ENCODE measurements around the gene FN1.

- TF ChIP-seq CTCF (IDR thresholded peaks at IDR 0.05; ENCODE audit: extremely low read depth in 1 of 2, insufficient read depth in 1 of 2, low read depth in 1 of 2, low read length in 2 of 2) (no peak), POLR2AphosphoS5 (IDR thresholded peaks at IDR 0.05; ENCODE audit: insufficient read depth, low read depth, low read length) (no peak), FOS (IDR thresholded peaks at IDR 0.05; ENCODE audit: borderline replicate concordance, insufficient read depth, low read length) (no peak), JUN (IDR thresholded peaks at IDR 0.05; ENCODE audit: borderline replicate concordance, insufficient read depth, insufficient read length, low read depth) (no peak), EZH2 (IDR thresholded peaks at IDR 0.05; ENCODE audit: borderline replicate concordance, low read depth, low read length, severe bottlenecking) (no peak)
These were observed 4.2 kb upstream of the FN1 start for GRCh38 chr2:215439980-215440512.

All from endothelial cell of umbilical vein (primary cell).